NCI-H82 treated with DMSO at 0.1 percent for 48 hours (cell line): ENCODE measurements around the gene MDH1.
"Not testable (repeated sequence)": the region's sequence is repeated elsewhere in the genome, so short reads cannot be mapped to it uniquely, and the experiment has no call there.

Source experiments
- DNase-seq: peaks from one replicate; lab custom pipeline; 2025; ENCODE audit not compliant: unreplicated experiment; lab: John Stamatoyannopoulos, UW

Gene MDH1

DNA sequence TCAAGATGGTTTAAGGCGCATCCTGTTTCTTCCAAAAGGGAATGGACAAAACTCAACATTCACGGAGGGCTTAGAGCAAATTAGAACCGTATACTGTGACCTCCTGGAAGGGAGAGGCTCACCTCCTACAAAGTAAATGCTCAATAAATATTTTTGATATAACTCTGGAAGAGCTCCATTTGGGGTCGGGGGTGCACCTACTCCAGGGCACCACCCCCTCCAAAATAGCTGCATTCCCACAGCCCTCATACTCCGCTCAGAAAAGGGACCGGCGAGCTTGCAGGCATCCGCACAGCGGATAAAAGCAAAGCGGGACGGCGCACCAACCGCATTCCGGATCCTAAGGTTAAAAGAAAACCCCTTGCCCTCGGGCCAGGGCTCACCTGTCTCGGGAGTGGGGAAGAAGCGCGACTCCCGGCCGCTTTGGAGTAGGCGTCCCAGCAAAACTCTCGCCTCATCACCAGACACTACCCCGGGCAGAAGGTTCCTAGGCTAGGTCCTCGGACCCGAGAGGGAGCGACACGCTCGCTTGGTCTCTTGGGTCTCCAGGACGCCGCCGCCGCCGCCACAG lies 864 bp upstream of the MDH1 start:
- no peak for DNase-seq

DNA sequence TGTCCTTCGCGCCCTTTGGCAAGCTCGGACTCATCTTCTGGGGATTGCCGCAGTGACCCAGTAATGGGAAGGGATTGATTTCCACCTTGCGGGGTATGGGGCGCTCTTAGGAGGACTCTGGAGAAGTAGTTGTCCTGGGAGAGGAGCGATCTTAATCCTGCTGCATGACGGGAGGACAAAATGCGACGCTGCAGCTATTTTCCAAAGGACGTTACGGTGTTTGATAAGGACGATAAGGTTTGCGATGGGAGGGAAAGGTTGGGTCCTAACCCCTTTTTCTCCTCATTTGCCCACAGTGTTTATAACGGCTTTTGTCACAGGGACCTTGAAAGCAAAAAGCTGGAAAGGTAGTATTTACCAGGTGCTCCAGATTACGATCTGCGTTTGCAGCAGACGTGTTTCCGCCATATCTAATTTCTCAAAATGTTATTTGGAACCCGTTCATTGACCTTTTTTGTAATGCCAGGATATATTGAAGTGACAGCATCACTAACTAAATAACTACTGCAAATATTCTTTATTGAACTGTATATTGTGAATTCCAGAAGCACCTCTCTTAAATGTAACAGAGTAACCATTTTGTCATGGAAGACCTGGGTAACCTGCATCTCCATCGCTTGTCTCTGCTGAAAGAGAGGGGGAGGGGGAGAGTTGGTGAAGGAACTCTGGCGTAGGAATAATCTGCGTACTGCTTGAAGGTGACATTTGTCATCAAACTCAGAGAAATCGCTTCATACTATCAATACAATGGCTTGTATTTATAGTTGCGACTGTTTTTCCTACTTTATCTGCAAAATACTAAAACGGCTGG lies 590 bp downstream of the MDH1 start:
- no peak for DNase-seq

DNA sequence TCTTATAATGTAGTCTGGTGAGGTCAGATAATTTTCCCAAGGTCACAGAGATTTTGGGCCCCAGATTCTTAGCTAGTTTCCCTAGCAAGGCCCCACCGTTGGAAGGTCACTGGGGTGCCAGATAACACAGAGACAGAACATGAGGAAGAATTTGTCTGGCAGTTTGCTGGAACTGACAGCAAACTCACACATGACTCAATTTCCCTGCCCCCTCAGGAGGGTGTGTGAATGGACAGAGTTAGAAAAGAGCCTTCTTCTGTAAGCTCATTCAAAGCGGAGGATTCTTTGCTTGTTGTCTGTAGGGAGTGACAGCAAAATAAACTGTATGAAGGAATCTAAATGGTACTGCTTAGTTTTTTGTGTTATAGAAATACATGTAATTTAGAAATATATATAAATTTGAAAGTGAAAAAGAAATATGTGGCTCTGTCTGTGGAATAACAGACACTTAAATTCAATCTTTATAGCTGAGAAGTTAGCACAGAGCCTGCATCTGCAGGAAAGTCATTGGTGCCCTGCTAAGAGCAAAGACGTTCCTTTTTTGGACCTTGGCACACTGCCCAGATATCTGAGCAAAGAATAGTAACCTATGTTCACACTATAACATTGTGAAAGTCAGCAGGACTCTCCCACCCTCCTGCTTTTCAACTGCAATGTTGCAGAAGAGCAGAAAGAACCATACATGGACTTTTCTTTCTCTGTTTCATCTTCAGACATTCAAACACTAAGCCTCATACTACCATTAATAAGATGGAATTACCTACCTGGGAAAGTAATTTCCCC lies 2.1 kb downstream of the MDH1 start:
- no peak for DNase-seq

DNA sequence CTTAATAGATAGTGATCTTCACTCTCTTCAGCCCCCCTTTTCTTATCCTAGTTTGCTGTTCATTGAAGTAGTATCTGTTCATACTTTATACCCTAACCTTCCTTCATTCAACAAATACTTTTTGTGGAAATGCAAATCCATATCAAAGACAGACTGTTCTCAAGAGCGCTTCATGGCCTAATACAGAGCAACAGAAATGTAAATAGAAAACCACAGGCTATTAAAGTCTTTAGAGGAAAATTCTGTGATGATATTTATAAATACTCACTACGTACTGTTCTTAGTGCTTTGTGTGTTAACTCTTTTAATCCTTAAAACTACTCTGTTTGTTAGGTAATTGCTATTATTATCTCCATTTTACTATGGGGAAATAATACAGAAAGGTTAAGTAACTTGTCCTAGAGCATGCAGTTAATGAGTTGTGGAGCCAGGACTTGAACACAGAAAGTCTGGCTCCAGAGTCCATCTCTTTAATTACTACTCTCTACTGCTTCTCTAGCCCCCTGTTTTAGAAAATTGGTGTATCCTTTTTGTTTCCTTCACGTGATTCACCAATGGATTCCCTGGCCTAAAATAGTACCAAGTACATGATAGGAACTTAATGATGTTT lies 2.9 kb downstream of the MDH1 start:
- no peak for DNase-seq

DNA sequence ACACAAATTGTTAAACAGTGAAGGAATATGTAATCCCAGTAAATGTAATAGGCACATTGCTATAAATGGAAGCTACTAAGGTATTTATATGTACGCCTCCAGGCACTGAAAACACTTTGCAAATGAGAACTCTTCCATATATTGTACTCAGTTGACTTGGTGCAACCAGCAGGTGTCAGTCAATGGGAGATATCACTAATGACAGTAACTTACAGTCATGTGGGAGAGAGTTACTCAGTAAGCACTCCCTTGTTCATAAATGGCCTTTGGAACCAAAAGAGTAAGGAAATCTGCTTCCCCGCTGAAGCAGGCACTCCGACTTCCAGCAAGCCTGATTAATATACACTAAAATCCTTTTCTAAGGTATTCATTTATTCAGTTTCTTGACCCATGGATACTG lies 5.9 kb downstream of the MDH1 start:
- no peak for DNase-seq

DNA sequence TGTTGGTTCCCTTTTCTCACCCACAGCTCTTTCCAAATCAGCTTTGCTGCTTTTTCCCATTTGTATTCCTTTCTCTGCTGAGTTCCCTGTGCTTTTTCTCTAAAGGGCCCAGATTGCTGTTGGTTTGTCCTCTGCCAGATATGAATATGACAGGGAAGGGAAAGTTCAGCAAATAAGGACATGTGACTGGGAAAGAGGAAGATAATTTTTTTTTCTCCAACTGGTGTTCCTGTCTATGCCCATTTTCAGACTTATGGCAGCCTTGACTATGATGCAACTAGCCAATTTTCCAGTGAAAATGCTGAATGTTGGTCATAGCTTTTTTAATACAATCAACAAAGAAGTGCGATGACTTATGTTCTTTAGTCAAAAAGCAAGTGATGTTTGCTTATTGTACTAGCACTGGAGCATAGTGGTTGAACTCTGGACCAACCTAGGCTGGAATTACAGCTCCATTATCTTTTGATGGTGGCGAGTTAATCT lies 7.7 kb downstream of the MDH1 start:
- no peak for DNase-seq

DNA sequence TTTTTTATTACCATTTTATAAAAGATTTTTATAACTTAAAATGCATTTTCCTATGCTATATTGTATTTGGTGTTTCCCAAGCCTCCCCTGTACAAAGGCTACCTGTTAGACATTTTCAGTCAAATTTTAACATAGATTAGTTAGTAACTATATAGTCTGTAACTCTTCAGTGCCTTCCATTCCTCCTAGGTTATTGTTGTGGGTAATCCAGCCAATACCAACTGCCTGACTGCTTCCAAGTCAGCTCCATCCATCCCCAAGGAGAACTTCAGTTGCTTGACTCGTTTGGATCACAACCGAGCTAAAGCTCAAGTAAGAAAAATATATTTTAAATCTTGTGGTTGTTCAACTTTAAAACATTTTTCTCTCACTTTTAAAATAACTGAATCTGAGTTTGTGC lies 10.2 kb downstream of the MDH1 start:
- no peak for DNase-seq

DNA sequence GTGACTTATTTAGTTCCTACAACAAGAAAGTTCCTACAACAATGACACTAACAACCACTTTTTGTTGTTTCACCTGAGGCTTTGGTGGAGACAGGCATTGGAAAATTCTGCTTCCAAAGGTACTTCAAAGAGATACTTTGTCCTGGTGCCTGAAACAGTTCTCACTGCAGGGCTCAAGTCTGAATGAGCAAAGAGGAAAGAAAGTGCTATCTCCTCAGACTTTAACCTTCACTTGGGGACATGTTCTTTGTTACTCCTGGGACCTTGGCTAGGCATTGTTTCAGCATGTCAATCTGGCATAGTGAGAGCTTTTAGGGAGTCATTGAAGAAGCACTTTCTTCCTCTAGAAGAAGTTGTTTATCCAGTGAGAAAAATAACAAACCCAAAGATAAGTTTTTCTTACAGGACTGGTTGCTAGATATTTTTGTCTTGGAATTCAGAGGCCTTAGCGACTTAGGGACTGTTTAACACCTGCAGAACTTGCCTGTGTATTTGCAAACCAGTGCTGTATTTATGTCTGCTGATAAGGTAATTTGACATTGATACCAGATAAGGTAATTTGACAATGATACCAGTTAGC lies 12.2 kb downstream of the MDH1 start:
- no peak for DNase-seq

DNA sequence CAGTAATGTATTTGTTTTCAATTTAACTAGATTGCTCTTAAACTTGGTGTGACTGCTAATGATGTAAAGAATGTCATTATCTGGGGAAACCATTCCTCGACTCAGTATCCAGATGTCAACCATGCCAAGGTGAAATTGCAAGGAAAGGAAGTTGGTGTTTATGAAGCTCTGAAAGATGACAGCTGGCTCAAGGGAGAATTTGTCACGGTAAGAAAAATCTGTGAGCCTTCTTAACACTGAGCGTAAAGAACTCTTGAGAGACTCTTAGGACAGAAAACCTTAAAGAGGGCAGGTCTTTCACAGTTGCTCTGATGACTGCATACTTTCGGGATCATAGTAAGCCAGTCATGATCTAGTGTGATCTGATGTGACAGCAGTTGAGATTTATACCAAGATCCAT lies 15.9 kb downstream of the MDH1 start:
- no peak for DNase-seq

DNA sequence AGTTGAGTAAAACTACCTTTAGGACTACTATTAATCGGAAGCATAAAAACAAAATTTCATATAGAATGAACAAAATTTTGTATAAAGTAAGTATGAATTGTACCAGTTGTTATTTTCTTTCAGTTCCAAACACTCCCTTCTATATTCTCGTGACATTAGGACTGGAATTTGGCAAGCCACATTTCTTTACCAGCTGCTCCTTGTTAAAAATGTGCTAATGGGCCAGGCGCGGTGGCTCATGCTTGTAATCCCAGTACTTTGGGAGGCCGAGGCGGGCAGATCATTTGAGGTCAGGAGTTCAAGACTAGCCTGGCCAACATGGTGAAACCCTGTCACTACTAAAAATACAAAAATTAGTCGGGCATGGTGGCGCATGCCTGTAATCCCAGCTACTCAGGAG lies 20.1 kb downstream of the MDH1 start:
- not testable (repeated sequence) for DNase-seq

DNA sequence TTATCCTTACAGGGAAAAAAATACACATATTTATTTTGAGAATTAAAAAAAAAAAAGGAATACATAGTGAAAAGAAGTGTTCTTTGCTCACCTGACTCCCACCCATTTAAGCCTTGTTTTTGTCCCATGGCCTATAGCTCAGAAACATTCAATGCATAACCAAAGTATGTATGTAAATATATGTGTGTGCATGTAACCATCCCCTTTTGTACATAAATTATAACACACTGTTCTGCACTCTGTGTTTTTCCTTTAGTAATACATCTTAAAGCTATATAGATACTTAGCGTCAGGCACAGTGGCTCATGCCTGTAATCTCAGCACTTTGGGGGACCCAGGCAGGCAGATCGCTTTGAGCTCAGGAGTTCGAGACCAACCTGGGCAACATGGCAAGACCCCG lies 21.8 kb downstream of the MDH1 start:
- DNase-seq: no peak

DNA sequence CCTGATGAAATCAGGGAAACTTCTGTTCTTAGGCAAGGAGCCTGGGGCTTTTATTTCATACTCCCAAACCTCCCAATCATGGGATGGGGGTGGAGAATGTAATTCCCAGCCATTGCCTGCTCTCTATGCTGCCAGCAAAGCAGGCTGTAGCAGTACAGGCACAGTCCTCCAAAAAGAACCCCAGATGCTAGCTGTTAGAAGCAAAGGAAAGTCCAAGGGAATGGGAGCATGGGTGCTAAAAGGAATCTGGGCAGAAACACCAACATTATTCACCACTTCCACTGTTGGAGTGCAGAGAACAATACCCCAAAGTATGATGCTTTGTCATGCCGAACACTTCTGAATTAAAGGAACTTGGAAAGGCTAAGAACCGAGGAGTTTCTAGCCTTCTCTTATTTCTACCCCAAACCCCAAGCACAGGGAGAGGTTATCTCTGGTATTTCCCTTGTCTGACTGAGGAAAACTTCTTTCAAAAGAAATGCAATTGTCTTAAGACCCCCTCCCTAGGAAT lies 24.7 kb downstream of the MDH1 start:
- no peak for DNase-seq

DNA sequence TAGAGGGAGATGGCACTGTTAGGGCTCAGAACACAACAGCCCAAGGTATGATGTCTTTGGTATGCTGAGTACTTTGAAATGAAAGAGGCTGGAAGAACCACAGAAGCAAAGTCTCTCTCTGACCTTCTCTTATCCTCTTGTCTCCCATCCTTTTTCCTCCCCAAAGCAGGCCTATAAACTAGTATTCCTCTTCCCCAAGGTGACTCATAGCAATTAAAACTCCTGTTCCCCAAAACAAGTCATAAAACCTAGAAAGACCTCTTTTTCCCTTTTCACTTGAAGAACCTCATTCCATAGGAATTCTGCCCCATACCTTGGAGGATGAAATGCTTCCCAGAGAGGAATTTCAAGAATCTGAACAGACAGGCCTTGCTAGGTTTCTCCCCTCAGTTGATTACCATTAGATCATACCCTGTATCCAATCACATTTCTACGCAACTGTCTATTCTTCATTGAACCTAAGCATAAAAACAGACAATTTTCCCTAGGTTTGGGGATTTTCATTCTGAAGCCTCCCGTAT lies 25.7 kb downstream of the MDH1 start:
- no peak for DNase-seq

DNA sequence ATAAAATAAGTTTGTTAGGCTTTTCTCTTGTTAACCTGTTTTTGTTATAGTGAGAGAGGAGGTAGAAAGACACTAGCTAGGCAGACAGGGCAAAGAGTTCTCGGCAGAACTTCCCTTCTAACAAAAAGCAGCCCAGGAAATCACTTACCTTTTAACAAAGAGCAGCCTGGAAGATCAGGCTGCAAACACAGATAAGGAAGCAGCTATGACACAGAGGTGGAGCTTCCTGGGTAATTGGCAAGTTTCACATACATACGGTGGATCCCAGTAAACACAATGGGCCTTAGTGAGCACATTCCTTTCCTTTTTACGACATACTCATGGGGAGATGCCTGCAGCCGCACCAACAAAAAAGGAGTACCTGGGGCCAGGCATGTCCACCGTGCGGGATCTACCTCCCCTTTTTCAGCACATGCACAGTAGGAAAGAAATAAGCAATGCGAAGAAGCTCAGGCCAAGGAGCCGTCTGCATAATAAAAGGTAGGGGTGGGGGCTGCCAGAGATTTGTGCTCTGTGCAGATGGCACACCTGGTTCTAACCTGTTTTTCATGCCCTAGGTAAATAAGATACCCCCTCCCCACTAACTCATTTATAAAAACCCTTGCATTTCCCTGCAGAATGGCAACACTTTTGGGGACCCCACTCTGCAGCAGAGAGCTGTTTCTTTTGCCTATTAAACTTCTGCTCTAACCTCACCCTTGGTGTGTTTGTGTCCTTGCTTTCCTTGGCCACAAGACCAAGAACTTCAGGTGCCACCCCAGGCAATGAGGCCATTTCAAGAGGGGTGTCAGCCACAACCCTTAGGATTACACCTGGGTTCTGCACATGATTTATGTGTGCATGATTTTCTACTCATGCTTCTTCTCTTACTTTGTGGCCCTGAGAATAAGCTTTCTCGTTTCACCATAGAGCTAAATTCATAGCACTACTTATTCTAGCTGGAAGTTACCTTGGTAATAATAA lies 26.5 kb downstream of the MDH1 start:
- DNase-seq: no peak

DNA sequence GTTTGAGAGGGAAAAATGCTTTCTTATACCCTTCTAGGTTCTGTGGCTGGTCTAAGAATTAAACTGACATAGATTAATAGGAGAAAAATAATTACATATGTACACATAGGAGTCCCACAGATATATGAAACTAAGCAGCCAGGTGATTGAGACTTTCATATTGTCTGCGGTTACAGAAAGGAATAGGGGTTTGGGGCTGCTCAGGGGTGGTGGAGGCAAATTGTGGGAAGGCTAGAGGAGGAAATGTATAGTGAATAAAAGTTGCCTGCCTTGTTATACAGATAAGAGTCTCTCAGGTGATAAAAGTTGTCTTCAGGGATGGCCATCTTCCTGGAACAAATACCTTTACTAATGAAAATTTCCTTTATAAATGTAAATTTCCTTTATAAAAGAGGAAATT lies 28.6 kb downstream of the MDH1 start:
- no peak for DNase-seq

DNA sequence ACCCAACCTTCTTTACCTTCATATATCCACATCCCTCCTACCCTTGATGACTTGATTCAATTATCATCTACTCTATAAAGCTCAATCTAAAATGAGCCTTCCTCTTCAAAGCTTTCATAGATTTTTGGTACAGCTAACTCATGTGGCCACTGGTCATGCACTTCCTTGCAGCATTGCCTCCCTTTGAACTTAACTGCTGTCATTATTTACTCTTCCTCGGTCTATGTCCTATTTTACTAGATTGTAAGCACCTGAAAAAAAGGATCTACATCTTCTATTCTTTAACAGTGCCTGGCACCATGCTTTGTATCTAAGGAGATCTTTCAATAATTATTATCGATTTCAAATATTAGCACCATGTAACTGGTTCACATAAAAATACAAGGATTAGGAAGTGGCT lies 30.6 kb downstream of the MDH1 start:
- no peak for DNase-seq

DNA sequence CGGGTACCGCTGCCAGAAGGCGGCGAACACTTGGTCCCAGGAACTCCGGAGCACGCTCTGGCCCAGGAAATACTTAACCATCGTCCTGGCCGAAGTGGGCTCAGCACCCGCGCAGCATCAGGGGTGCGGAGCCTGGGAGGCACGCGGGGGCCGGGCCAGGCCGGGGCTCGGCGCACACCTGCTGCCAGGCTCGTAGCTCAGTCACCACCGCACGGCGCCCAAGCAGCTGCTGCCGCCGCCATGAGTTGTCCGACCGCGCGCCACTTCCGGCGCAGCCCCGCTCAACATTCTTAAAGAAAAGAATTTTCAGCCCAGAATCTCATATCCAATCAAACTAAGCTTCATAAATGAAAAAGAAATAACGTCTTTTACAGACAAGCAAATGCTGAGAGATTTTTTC lies 34.0 kb downstream of the MDH1 start:
- DNase-seq: no peak

DNA sequence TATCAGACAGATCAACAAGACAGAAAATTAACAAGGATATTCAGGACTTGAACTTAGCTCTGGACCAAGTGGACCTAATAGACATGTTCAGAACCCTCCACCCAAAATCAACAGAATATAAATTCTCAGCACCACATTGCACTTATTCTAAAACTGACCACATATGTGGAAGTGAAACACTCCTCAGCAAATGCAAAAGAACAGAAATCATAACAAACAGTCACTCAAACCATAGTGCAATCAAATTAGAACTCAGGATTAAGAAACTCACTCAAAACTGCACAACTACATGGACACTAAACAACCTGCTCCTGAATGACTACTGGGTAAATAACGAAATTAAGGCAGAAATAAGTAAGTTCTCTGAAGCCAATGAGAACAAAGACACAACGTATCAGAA lies 35.0 kb downstream of the MDH1 start:
- DNase-seq: not testable (repeated sequence)

DNA sequence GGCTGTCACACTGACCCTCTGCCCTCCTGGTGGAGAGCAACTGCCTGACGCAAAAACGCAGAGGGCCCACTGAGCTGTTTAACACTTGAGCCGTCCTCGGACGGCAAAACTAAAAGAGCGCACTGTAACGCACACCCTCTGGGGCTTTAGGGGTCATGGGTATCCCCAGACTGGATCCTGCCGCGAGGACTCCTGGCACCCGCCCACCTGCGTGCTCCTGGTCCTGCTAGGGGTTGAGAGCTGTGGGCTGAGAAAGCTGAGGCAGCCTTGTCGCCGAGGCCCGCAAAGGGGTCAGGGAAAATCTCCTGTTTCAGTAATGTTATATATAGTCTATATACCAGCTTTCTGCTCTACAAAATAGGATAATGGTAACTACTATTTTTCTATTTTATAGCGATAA lies 39.1 kb downstream of the MDH1 start:
- DNase-seq: no peak
